Chondrocyte (in vitro differentiated cells): ENCODE results near the gene OSGIN1. TPM values are rescaled to one million over a fixed set of nuclear protein-coding genes. Genes with fewer than 3 reads are reported as not detected.

ENCODE experiments used
- DNase-seq: peaks from one replicate; pipeline ENCODE4 v3.0.0; 2021; ENCODE audit warnings: mixed read lengths, low spot score
- H3K27ac Mint-ChIP-seq: one replicate; pipeline ENCODE4 v1.8.0; 2021; ENCODE audit warnings: mild to moderate bottlenecking, moderate library complexity, mixed read lengths; ENCODE audit not compliant: unreplicated experiment
- H3K27me3 Mint-ChIP-seq: 2 replicates; pipeline ENCODE4 v1.8.0; 2021; ENCODE audit warnings: low read depth, mixed read lengths
- H3K36me3 Mint-ChIP-seq: 2 replicates; pipeline ENCODE4 v1.8.0; 2021; ENCODE audit warnings: low read depth, mixed read lengths
- H3K4me1 Mint-ChIP-seq: 2 replicates; pipeline ENCODE4 v1.8.0; 2021; ENCODE audit warnings: low read depth, mild to moderate bottlenecking, mixed read lengths
- H3K4me3 Mint-ChIP-seq: one replicate; pipeline ENCODE4 v1.8.0; 2021; ENCODE audit warnings: mild to moderate bottlenecking, moderate library complexity, mixed read lengths; ENCODE audit not compliant: unreplicated experiment
- H3K9me3 Mint-ChIP-seq: 2 replicates; pipeline ENCODE4 v1.8.0; 2021; ENCODE audit warnings: low read depth, mixed read lengths
- total RNA-seq: library from RNA; stranded (reverse); gene quantifications from 3 replicates; pipeline ENCODE4 v1.2.1, GENCODE V29; 2021
- TF ChIP-seq, protein P1 (sequence below): fragments of 200-600 bp; sonication (generic); IDR thresholded peaks from 2 replicates; pipeline ENCODE4 v1.5.0; 2021; ENCODE audit warnings: antibody characterized with exemption, mild to moderate bottlenecking, moderate library complexity

The OSGIN1 gene
- total RNA-seq, 1 donor from 2014 or later, result 2.5 TPM

DNA sequence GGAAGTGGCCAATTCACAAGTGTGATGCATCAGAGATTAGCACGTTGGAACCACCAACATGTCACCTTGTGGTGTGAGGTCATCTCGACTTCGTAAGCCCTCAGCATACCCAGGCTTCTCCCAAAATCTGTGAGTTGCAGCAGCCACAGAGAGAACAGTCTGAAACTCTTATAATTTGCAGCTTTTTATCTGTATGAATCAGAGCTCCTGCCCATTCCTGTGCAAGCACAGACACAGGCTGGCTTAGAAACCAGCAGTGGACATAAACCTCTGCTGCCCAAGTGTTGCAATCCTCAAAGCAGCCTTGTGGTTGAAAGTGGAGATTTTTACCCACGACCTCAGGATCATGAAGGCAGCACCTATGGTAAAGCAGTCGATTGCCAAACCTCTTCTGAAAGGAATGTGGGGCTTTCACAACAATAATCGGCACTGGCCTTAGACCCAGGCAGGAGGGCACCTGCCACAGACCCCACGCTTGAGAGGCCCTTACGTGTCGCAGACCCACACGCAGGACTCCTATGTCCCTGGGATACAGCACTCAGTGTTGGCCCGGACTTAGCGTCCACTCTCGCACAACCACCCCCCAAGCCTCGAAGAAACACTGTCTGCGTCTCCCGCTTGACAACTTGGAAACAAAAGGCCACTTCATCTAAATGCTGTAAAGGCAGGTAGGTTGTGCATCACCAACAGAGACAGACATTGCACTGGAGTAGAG is 24.5 kb upstream of the OSGIN1 start:
- H3K4me1 Mint-ChIP-seq, result peaks cover 10% of the 10 kb centered on the region
- no peaks in the 10 kb centered on the region for H3K9me3 Mint-ChIP-seq
- no peaks in the 10 kb centered on the region for H3K27me3 Mint-ChIP-seq
- H3K4me3 Mint-ChIP-seq, result no peak overlapping the region
- TF ChIP-seq, protein P1, sequence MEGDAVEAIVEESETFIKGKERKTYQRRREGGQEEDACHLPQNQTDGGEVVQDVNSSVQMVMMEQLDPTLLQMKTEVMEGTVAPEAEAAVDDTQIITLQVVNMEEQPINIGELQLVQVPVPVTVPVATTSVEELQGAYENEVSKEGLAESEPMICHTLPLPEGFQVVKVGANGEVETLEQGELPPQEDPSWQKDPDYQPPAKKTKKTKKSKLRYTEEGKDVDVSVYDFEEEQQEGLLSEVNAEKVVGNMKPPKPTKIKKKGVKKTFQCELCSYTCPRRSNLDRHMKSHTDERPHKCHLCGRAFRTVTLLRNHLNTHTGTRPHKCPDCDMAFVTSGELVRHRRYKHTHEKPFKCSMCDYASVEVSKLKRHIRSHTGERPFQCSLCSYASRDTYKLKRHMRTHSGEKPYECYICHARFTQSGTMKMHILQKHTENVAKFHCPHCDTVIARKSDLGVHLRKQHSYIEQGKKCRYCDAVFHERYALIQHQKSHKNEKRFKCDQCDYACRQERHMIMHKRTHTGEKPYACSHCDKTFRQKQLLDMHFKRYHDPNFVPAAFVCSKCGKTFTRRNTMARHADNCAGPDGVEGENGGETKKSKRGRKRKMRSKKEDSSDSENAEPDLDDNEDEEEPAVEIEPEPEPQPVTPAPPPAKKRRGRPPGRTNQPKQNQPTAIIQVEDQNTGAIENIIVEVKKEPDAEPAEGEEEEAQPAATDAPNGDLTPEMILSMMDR, result no peak
- no peak for DNase-seq
- H3K27ac Mint-ChIP-seq, result no peak overlapping the region
- H3K36me3 Mint-ChIP-seq, result peaks cover 2% of the 10 kb centered on the region

DNA sequence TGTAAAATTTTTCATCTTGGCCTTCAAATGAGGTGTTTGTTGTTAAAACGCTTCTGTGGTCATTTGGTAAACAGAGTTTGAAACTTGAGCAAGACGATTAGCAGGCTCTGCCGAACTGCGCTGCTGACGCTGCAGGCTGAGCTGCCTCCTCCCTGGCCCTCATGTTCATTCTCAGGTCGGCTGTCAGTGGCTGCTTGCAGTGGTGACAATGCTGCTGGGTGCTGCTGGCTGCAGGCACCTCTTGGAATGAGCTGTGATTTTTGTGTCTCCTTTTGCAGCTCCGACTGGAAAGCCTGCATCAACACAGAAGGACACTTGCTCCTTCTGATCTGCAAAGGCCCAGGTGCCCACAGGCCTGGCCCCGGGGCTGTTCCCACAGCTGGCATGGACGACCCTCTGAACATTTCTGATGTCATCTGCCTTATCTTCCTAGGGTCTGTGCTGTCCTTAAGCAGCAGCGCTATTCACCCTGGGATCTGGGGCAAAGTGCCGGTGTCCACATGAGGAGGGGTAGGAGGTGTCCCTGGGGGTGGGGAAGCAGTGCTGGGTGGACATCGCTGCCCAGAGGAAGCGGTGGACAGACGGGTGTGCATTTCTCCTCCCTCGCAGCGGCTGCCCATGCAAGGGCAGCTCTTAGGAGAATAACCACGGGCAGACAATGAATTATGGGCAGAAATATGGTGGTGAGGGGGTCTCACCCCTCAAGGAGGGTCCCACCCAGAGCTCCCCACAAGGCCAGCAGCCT is 23.1 kb upstream of the OSGIN1 start:
- no peak overlapping the region for H3K4me3 Mint-ChIP-seq
- TF ChIP-seq, protein P1, result no peak
- no peaks in the 10 kb centered on the region for H3K9me3 Mint-ChIP-seq
- H3K4me1 Mint-ChIP-seq, result peaks cover 10% of the 10 kb centered on the region
- H3K36me3 Mint-ChIP-seq, result peaks cover 2% of the 10 kb centered on the region
- no peak overlapping the region for H3K27ac Mint-ChIP-seq
- DNase-seq, result no peak
- no peaks in the 10 kb centered on the region for H3K27me3 Mint-ChIP-seq

DNA sequence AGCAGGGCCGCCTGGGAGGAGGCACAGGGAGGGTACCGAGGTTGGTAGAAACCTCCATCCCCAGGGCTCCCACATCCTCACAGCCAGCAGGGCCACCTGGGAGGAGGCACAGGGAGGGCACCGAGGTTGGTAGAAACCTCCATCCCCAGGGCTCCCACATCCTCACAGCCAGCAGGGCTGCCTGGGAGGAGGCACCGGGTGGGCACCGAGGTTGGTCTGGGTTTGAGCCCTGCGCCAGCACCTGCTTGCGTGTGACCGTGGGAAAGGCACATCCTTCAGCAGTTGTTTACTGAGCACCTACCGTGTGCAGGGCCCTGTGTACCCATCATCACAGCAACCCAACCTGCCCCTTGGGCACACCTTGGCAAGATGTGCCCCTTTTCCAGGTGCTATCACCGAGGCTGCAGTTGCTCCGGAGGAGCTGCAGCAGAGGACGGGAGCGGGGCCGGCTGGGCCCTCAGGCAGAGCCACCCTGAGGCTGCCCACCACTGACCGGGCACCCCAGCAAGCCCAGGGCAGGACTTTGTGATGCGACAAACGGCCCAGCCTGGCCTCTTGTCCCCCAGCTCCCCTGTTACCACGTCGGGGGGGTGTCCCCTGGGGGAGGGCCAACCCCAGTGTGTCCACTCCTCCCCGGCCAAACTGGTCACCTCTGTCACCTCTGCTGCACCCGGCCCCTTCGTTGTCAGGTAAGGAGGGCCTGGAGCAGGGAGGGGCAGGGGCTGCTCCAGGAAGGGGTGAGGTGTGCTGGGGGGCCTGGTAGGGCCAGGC is 22.1 kb upstream of the OSGIN1 start:
- no peak overlapping the region for H3K4me3 Mint-ChIP-seq
- H3K27me3 Mint-ChIP-seq, result no peaks in the 10 kb centered on the region
- H3K4me1 Mint-ChIP-seq, result peaks cover 10% of the 10 kb centered on the region
- no peaks in the 10 kb centered on the region for H3K36me3 Mint-ChIP-seq
- DNase-seq, result no peak
- H3K27ac Mint-ChIP-seq, result no peak overlapping the region
- H3K9me3 Mint-ChIP-seq, result no peaks in the 10 kb centered on the region
- TF ChIP-seq, protein P1, result no peak

DNA sequence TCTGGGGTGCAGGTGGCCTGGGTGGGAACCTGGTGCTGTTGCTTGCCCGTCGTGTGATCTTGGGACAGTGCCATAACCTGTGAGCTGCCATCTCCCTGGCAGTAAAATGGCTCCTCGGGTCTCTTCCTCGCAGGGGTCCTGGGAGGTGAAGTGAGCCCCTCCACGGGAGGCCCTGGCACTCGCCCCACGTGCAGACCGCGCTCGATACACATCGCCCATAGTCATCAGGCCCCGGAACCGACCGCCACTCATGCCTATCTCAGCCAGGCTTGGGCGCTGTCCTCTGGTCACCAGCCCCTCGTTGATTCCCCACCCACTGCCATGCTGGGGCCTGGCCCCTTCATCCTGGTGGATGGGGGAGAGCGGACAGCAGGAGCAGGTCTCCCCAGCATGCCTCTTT is 21.5 kb upstream of the OSGIN1 start:
- no peak for DNase-seq
- no peak overlapping the region for H3K27ac Mint-ChIP-seq
- H3K4me3 Mint-ChIP-seq, result no peak overlapping the region
- no peaks in the 10 kb centered on the region for H3K36me3 Mint-ChIP-seq
- no peaks in the 10 kb centered on the region for H3K27me3 Mint-ChIP-seq
- H3K9me3 Mint-ChIP-seq, result no peaks in the 10 kb centered on the region
- peaks cover 6% of the 10 kb centered on the region for H3K4me1 Mint-ChIP-seq
- TF ChIP-seq, protein P1, result no peak

DNA sequence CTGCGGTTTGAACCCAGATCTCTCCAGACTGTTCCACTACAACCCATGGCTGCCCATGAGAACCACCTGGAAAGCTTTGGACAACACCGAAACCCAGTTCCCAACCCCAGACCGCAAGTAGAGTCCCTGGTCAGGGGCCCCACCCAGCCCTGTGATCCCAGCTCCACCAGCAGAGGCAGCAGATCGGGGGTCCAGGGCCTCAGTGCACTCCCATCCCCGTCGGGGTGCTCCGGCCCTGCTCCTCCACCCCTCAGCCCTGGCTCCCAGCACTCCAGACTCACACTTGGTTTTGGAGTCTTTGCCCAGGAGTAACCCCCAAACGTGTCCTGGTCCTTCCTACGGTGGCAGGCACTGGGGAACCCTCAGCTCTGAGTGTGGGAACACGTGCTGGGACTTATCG is 20.7 kb upstream of the OSGIN1 start:
- DNase-seq, result no peak
- no peaks in the 10 kb centered on the region for H3K4me1 Mint-ChIP-seq
- no peaks in the 10 kb centered on the region for H3K9me3 Mint-ChIP-seq
- TF ChIP-seq, protein P1, result no peak
- no peak overlapping the region for H3K27ac Mint-ChIP-seq
- no peaks in the 10 kb centered on the region for H3K27me3 Mint-ChIP-seq
- no peak overlapping the region for H3K4me3 Mint-ChIP-seq
- H3K36me3 Mint-ChIP-seq, result no peaks in the 10 kb centered on the region
